ENCODE results near the gene ADORA1.

The ADORA1 gene

GRCh38 chr1:203142684-203143408 lies 15.3 kb downstream of the ADORA1 start:
- no peak for DNase-seq

- DNase-seq: no peak
These were observed 16.1 kb downstream of the ADORA1 start for GRCh38 chr1:203143641-203144040.

DNA sequence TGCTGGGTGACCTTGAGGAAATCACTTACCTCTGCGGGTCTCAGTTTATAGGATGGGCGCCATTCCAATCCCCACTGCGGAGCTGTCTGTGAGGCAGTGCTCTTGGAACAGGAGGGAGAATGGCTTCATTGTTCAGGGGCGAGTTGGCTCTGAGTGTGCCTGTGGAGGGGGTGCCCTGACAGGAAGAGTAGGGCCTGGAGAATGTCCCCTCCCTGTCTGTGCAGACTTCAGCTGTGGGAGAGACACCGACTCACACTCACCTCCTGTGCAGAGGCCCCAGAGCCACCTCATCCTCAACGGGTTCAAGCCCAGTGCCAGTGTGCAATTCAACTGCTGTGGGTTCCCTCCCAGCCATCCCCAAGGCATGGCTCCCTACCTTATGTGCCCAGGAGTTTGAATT lies 17.1 kb downstream of the ADORA1 start:
- no peak for DNase-seq

GRCh38 chr1:203145321-203146041 lies 18.0 kb downstream of the ADORA1 start:
- DNase-seq: no peak

- no peak for DNase-seq
These were observed 18.5 kb downstream of the ADORA1 start for GRCh38 chr1:203146042-203146369.

DNA sequence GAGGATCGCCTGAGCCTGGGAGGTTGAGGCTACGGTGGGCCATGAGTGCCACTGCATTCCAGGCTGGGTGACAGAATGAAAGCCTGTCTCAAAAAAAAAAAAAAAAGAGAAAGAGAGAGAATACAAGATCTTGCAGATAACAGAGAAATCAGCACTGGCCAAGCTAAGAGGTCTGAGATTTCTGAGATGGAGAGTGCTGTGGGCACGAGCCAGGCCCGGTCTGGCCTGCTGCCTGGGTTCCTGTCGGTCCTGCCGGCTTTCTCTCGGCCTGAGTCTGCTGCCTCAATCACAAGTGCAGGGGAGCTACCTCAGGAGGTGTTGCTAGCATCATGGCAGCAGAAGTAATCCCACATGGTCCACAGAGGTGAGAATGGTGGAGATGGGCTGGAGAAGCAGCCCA lies 19.0 kb downstream of the ADORA1 start:
- DNase-seq: no peak

- no peak for DNase-seq
These were observed 19.9 kb downstream of the ADORA1 start for GRCh38 chr1:203147376-203147775.

DNA sequence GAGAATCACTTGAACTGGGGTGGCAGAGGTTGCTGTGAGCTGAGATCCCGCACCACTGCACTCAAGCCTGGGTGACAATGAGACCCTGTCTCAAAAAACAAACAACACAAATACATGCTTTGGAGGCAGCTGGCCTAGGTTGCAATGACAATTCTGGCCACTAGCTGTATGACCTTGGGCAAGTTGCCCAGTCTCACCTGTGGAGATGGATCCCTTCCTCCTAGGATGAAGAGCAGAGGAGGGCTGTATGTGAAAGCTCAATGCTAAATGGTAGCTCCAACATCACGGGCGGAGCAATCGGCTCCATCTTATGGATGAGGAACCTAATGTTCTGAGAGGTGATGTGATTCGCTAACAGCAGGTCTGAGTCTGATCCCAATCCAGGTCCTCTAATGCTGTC lies 20.6 kb downstream of the ADORA1 start:
- no peak for DNase-seq

DNA sequence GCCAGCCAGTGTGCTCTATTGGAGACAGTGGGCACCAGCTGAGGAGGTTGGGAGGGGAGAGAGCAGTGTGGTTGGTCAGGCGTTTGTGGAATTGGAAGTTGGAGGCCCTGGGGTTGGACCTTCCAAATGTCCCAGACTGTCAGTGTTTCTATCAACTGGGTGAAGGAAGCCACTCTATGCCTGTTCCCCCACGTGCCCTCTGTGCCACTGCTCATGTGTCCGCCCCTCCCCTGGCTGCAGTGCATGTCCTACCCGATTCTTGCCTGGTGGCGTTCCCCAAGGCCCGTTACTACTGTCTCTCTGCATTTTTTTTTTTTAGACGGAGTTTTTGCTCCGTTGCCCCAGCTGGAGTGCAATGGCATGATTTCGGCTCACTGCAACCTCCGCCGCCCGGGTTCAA lies 21.1 kb downstream of the ADORA1 start:
- DNase-seq: no peak

DNA sequence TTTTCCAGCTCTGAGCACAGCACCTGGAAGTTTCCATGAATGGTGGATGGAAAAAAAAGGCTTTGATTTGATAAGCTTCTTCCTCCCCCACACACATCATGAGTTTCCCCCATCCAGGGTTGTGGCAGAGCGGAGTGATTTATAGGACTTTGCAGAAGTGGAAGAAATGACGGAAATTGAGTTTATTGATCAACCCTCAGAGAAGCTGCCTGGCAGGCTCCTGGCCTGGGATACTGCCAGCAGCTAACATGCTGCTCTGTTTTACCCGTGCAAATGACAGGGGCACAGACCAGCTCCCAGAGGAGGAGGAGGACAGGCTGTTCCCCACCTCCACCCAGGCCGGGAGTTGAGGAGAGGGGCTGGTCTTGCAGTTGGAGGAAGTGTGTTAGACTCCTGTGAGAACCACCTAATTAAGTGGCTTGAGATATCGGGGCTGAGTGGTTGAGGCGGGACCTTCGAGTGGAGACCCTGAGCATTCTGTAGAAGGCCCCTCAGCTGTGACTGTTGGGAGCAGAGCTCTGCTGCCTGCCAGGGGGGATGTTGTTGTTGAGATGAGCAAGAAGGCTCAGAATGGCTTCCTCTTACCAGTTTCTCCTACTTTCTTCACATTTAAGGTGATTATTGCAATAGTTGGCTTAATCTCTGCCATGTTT lies 21.8 kb downstream of the ADORA1 start:
- DNase-seq: peak in 1 of 2 experiments; percentile 19

GRCh38 chr1:203150511-203151297 lies 23.2 kb downstream of the ADORA1 start:
- DNase-seq: peak; percentile 65 to 87

- DNase-seq: no peak
These were observed 24.0 kb downstream of the ADORA1 start for GRCh38 chr1:203151362-203152157.

DNA sequence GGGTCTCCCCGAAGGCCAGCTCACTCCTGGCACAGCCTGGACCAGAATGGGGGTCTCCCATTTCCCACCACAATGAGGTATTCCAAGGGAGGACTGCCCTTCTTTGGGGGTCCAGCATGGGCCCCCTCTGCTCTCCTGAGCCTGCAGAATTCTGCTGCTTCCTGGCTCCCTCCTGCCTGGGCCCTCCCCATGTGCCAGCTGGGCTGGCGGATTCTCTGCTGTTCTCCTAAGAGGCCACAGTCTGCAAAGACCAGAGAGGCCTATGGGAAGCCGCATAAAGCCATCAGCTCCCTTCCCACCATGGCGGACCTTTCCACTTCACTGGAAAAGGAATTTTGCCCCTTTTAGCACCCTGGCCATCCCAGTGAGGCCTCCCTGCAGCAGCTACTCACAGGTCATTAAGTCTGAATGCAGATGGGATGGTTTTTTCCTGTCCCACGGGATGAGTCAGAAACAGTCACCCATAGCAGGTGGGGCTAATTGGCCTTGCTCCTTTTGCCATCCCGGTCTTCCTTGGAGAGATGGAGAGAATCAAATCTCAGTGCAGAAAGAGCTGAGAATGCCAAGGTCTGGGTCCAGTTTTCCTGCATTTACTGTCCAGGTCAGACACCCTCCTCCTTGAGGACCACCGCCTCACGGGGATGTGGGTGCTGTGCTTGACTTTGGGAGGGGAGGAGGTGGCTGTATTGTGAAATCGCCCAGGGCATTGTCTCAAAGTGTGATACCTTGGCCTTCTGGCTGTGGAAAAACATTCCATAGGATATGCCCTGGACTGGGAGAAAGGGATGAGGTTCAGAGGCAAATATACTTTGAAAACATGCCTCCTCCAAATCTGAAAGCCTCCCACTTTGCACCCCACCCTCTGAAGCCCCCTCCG lies 24.9 kb downstream of the ADORA1 start:
- peak in 1 of 2 experiments; percentile 16 for DNase-seq

GRCh38 chr1:203153051-203153988 lies 25.8 kb downstream of the ADORA1 start:
- DNase-seq: no peak

- DNase-seq: no peak
These were observed 26.7 kb downstream of the ADORA1 start for GRCh38 chr1:203153989-203154821.

DNA sequence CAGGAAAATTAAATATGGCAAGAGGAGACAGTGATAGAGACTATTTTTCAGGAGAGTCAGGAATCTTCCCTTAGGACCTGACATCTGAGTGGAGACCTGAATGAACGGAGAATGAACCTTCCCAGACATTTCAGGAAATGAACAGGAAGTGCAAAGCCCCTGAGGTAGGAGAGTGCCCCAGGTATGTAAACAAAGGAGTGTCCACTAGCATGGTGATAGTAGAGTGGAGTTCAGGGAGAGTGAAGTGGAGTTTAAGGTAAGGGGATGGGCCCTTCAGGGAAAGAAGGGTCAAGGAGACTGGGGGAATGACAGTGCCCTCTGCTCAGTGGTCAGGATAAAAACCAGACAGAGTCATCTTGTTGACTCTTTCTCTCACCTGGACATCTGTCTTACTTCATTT lies 28.8 kb downstream of the ADORA1 start:
- no peak for DNase-seq

DNA sequence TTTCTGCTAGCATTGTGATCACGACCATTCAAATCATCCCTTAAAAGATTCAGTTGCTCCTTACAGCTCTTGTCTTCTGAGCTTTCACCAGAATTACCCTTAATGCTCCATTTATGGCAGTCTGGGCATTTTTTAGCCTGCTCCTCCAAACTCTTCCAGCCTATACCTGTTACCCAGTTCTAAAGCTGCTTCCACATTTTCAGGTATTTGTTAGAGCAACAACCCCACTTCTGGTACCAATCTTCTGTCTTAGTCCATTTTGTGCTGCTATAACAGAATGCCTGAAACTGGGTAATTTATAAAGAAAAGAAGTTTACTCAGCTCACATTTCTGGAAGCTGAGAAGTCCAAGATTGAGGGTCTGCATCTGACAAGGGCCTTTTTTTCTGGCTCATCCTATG lies 30.9 kb downstream of the ADORA1 start:
- DNase-seq: no peak

GRCh38 chr1:203158960-203159665 lies 31.6 kb downstream of the ADORA1 start:
- DNase-seq: peak; percentile 95 to 98

DNA sequence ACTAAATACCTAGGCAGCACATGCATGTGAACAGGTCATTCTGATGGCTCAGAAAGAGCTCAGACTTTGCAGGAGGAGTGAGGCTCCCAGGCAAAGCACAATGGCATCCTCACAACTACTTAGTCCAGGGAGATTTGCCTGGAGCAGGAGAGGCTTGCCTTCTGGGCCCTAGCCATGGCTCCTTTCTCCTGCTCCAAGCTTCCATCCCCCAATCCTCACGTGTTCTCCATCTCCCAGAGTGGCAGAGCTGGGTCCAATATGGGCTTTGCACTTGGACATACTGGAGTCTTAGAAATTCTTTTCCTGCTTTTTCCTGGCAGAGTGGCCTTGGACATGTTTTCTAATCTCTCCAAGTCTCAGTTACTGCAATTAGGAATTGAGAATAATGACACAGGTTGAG lies 32.3 kb downstream of the ADORA1 start:
- no peak for DNase-seq

Data from NCI-H524 (cell line).